ENCODE results near the gene CYP3A7.

DNA sequence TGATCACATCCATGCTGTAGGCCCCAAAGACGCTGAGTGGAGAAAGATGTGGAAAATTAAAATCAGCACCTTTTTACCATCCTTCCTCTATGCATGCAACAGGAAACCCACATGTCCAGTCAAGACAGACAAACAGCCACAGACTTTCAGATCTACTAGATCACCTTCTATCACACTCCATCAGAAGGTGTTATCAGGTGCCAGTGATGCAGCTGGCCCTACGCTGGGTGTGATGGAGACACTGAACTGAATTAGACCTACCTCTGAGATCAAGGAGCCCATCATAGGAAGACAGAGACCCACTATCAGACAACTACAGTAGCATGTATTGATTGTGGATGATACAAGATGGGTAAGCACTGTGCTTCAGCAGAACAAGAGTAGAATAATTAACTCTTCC is 33.5 kb upstream of the CYP3A7 start:
- TF ChIP-seq, protein P1, sequence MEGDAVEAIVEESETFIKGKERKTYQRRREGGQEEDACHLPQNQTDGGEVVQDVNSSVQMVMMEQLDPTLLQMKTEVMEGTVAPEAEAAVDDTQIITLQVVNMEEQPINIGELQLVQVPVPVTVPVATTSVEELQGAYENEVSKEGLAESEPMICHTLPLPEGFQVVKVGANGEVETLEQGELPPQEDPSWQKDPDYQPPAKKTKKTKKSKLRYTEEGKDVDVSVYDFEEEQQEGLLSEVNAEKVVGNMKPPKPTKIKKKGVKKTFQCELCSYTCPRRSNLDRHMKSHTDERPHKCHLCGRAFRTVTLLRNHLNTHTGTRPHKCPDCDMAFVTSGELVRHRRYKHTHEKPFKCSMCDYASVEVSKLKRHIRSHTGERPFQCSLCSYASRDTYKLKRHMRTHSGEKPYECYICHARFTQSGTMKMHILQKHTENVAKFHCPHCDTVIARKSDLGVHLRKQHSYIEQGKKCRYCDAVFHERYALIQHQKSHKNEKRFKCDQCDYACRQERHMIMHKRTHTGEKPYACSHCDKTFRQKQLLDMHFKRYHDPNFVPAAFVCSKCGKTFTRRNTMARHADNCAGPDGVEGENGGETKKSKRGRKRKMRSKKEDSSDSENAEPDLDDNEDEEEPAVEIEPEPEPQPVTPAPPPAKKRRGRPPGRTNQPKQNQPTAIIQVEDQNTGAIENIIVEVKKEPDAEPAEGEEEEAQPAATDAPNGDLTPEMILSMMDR (conservative IDR thresholded peaks at IDR 0.05 in 1 of 2, IDR thresholded peaks at IDR 0.05 in 1 of 2; ENCODE audit: low read depth in 1 of 2, low read length in 2 of 2), result no peak
- no peak for TF ChIP-seq EZH2 (IDR thresholded peaks at IDR 0.05; ENCODE audit: low read length, missing control alignments)

All from fibroblast of lung (primary cell).